CD4-positive, alpha-beta T cell treated with Interferon gamma for 1 hour (primary cell): ENCODE measurements around the gene RIPOR2.
A peak's percentile ranks its signal among the peaks of the same experiment; 100 is the strongest.
"Not testable (repeated sequence)": the region's sequence is repeated elsewhere in the genome, so short reads cannot be mapped to it uniquely, and the experiment has no call there.

ENCODE experiments used
- DNase-seq: peaks from one replicate; pipeline ENCODE4 v3.0.0-alpha.2; 2020

Gene RIPOR2

DNA sequence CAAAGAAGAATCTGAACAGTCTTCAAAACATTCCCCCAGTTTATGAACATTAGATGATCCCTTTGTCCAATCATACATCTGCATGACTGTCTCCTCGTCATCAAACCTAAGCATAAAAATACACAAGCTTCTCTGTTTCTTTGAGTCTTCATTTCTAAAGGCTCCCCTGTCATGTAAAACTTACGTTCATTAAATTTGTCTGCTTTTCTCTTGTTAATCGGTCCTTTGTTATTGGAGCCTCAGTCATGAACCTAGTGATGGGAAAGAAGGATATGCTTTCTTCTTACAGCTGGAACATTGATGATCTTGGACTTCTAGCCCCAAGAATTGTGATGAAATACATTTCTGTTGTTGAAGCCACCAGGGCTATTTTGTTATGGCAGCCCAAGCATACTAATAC lies 18.0 kb upstream of the RIPOR2 start:
- DNase-seq = no peak

DNA sequence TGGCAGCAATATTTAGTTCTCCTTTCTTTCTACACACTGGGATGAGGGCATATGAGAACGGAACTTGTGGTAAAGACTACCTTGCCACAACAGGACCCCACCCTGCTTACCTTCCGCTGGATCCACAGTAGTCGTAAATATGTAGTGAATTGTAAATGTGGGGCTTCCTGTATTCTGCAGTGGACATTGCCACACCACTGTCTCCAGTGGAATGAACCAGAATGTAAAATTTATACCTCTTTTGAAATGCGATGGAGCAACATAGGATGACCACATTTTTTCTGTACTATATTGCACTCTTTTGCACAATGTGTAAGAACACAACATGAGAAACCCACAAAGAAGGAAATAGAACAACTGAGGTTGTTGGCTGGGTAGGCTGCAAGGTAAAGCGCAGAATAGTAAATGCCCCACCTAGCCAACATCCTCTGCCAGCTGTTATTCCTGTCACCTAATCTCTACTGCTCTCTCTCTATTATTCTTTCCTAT lies 16.1 kb upstream of the RIPOR2 start:
- peak; percentile 71 for DNase-seq

DNA sequence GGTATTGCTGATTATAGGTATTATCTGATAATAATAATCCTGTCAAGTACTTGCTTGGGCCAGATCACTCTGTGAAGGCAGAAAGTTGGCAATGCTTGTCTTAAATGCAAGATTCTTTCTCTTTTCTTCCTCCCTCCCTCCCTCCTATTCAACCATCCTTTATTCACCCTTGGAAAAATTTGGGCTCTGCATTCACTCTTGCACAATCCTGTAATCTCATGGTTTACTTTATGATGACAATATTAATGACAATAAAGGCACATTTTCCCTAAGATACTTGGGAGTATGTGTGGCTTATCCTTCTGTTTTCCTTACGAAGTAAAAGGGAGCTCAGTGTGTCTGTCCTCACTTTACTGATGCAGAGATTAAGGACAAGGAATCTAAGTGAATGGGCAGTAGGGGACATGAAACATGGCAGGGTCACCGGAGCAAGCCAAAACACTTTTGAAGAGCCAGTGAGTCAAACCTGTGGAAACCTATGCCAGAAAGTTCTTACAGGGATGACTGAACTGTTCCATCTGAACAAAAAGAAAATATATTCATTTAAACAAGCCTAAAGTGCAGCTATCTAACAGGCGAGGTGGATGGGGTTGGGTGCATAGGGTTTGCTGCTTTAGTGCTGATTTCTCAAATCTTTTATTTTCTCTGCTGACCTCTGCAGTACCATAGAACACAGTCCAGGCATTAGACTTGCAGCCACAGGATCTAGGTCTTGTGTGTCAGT lies 14.6 kb upstream of the RIPOR2 start:
- no peak for DNase-seq

DNA sequence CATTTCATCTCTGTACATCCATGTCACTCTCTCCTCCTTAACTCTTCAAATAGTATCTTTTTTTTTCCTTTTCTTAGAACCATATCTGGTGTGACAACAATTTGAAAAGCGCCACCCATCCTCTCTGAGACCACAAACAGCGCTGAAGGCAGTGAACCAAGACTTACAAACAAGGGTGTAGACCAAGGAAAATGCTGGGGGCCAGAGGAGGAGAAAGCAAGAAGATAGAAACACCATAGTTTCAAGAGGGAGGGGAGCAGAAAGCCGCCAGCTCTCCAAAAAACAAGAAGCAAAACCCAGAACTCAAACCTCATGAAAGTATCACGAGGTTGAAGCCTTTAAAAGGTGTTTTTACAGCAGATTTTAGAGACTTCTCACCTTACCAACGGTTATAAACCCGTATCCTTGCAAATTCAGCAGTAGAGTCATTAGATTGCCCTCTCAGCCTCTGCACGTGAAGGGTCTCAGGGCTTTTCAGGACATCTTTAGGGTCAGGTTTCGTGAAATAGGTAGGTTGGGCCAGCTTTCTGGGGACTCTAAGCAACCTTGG lies 13.3 kb upstream of the RIPOR2 start:
- DNase-seq = peak; percentile 71

DNA sequence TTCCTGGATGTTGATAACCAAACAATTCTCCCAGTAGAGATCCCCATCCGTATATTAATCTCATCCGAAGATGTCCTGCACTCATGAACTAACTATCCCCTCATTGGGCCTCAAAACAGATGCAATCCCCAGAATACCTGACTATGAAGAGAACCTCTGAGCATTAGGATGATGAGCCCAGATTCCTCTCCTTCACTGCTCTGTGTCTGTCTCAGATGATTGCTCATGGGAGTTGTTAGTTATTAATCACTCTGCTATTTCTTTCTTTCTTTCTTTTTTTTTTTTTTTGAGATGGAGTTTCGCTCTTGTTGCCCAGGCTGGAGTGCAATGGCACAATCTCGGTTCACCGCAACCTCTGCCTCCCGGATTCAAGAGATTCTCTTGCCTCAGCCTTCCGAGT lies 12.5 kb upstream of the RIPOR2 start:
- DNase-seq = not testable (repeated sequence)

DNA sequence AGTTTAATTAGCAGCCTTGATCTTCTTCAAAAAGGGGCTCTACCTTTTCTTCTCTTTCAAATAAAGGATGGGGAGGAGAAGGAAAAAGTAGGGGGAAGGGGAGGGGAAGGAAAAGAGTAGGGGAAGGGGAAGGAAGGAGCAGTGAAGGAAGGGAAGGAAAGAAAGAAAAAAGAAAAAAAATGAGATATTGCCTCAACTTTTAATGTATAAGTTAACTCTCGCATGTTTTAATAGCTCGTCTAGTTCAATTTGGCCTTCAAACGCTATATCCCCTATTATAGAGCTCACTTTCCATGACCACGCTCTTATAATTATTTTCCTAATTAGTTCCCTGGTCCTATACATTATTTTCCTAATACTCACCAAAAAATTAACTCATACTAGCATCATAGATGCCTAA lies 11.9 kb upstream of the RIPOR2 start:
- DNase-seq = no peak

DNA sequence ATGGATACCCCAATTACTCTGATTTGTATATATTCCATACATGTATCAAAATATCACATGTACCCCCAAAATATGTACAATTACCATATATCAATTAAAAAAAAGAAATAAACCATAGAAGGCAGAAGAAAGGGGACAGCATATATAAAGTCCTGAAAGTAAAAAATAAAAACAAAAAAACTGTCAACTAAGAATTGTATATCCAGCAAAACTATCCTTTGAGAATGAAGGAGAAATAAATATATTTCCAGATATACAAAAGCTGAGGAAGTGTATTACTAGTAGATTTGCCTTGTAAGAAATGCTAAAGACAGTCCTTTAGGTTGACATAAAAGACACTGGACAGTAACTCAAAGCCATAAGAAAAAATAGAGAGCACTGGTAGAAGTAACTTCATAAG lies 9.3 kb upstream of the RIPOR2 start:
- DNase-seq = no peak

DNA sequence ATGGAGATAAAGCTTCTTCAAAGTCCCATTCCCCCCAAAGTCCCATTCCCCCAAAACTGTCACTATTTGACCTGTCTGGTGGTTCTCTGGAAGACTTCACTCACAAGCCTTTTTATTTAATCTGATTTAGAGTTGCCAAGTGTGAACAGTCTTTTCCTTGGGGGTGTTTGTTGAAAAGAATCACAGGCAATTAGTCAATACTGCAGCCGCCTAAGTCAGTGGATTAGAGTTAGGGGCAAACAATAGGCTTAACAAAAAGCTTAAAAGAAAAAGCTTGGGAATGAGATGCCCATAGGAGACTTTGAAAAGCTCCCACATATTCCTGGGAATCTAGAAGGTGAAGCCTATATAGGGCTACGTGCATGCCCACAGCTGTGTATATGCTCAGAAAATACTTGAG lies 8.0 kb upstream of the RIPOR2 start:
- no peak for DNase-seq

DNA sequence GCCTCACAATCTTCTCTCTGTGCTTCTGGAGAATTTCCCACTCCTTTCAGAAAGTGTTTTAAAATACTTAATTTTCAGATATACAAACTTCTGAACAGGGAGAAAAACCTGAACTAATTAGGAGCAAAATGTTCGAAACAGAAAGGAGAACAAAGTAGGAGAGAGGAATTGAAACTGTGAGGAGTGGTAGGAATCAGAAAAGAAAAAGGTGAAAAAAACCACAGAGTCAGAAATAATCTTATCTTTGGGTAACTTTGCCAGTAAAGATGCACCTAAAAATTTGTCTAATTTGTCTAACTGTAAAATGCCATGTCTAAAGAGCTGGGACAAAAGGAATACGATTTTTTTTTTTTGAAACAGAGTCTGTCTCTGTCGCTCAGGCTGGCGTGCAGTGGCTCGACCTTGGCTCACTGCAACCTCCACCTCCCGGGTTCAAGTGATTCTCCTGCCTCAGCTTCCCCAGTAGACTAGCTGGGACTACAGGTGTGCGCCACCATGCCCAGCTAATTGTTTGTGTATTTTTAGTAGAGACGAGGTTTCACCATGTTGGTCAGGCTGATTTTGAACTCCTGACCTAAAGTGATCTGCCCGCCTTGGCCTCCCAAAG lies 4.7 kb upstream of the RIPOR2 start:
- no peak for DNase-seq

DNA sequence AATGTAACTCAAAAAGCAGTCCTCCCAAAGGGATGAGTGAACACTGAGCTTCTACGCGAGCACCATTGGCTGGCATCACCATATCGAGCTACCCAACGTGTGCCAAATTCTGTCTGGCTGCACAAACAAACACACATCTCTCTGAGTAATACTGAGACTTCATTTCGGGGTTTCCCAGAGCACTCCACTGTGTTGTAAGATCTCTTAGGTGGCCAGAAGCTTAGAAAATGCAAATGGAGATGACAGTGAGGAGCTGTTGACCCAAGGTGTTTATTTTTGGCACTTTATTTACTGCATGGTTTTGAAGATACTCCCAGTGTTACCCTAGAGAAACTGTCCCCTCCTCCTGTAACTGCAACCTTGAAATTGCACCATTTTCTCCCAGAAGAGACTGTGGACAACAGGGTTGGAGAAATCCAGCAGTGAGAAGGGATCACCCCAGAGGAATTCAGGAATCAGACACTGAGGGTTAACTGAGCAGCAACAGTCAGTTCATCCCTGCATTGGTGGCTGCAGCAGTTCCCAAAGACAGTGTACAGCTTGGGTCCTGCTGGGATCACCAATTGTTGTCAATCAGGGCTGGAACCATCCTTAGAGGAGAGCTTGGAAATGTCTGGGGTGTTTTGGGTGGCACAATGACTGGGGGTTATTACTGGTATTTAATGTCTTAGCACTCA lies 1.0 kb upstream of the RIPOR2 start:
- DNase-seq = peak; percentile 68

DNA sequence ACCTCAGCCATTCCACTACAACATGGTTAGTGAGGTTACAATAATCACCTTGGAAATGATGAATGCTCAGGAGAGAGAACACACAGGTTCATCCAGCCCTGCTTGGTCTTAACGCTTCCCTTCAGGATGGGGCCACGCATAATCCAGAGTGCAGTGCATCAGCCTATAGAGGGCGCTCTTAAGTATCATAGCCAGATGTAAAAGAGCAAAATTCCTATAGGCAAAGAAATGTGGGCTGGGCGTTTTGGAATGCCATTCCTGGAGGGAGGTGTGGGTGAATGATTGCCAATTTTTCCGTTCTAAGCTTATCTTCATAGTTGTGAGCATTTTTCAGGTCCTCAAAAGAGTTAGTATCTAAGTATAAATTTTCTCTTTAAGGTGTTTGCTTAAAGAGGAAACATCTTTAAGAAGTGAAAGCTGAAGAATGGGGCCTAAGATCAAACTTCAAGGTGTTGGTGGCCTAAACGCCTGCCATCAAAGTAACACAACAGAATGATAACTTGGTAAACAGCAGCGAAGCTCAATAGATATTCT lies 1.8 kb downstream of the RIPOR2 start:
- DNase-seq = peak; percentile 38

DNA sequence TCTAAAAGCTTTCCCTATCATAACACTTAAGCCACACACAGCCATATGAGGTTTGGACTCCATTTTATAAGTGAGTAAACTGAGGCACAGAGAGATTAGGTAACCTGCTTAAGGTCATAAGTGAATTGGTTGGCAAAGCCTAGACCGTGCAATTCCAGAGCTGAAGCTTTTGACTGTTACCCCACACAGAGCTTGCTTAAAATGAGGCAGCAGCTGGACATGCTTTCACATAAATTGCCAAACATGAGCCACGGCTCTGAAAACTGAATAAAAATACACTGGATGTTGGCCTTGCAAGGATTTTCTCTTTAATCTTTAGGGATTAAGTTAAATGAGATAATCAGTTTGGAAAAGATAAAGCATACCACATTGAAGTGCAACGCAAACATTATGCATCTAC lies 2.5 kb downstream of the RIPOR2 start:
- DNase-seq = no peak

DNA sequence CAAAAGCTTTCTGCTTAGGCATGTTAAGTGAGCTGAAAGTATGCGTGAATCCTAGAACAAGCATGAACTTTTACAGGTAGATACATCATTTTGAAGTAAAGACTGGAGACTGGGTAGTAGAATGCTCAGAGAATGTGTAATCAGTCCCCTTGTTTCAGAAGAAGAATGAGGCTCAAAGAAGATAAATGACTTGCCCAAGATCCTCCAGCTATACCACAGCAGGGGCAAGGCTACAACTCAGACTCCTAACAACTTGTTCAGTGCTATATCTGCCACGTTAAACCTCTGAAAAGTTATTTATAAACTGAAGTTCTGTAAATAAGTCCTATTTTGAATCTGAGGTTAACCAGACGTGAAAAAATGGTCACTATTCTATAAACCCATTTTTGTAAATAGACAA lies 2.9 kb downstream of the RIPOR2 start:
- no peak for DNase-seq

DNA sequence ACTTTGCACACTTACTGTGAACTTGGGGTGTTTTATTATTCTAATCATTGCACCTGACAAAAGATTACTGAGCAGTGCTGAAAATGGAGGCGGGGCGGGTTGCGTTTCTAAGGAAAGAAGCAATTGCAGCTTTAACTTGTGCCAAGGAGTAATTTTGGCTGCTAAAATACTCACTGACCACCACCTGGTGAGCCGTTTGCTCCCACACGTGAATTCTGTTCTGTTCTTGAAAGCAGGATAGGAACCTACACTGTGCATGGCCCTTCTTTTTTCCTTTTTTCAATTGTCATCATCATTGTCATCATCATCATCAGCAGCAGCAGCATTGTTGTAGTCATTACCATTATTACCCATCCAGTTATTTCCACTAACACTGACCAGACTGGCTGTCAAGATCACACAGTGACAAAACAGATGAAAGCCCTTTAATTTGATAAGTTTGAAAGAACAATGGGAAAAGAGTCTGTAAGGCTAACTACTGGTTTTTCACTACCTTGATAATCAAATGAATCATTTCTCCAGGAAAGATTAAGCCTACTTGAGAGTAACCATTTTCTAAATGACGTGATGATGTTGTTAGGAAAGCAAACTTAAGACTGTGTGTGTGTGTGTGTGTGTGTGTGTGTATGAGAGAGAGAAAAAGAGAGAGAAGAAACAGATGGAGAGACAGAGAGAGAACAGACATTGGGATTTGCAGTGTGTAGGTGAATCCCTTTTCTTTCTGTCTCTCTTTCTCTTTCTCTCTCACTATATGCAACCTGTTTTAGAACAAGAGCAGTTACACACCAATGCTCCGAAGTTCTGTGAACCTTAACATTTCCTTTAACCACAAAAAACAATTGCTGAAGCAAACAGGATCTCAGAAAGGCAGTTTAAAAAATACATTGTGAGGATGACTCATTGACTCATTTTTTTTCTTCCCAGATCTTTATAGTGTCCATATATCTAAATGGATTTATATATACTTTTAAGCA lies 3.8 kb downstream of the RIPOR2 start:
- DNase-seq = no peak

DNA sequence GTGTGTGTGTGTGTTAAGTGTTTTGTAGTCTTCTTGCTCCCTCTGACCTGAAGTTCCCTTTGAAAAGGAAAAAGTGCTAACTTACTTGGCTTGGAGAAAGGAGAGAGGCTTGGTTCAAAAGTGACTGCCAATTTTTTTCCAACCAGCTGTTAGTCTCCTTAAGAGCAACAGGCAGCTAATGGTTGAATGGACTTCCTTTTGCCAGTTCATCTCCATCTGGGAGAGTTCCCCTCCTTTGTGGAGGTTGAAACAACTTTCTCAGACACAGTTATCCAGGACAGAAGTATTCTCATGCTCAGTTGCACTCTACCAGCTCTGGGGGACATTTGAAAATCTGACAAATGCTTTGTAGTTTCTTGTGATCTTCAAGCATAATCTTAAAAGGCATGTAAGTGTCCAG lies 4.5 kb downstream of the RIPOR2 start:
- no peak for DNase-seq

DNA sequence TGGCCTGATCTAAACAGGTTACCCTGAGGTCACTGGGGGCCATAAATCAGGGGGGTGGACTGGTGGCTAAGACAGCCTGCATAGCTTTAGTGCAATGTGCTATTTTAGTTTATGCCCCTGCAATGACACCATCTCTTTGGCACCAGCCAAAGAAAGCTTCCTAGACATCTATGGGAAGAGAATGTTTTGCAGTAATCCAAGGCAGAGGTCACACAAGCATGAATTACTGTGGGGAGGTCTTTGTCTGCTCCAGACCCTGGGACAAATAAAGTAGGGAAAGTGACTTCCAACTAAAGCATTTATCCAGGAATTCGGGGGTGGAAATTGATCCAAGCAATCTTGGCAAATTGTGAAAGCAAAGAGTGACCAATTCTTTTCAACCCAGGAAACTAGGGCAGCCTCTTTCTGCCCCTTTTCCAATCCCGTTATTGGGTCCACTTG lies 5.3 kb downstream of the RIPOR2 start:
- no peak for DNase-seq

DNA sequence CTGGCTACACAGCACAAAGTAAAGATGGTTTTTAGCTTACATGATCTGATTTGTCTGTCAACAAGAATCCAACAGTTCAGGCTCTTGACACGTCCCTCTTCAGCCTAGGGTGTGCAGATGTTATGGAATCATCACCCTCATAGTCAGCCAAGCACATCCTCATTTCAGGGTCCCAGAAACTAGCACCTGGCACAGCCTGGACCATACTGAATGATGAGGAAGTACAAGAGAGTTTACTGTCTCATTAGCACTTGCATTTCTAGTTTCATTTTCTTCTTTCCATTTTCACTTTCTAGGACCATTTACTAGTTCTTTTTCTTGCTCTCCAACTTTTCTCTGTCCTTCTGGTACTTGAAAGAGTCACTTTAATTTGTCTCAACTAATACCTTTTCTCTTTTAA lies 6.5 kb downstream of the RIPOR2 start:
- DNase-seq = no peak

DNA sequence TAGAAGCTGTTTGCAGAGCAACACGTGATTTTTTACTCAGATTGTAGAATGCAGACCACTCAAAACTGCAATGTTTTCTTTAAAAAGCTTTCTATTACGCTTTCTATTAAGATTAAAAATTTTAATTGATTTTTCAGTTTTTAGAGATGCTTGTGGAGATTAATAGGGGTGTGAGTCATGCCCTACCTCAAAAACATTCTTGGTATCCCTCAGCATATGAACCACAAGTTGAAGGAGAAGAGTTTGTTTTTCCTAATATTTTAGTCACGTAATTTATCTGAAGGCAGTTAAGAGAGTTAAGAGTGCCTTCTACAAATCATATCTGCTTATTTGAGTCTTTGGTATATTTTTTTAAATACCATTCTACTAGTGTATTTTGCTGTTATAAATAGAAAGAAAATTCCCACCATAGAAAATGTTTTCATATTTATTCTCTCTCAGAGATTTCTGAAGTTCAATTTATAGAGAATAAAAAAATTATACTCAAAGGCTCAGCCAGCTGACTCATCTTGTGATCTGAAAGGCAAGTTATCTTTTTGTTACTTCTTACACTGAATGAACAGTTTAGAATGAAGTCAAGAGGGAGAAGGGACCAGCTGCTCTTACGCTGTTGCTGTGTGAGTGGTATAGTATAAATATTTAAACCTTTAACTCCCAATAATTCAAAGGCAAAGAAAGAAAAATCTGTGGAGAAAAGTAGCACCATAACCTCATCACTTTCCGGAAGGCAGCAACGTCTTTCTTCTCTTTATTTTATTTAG lies 7.6 kb downstream of the RIPOR2 start:
- no peak for DNase-seq

DNA sequence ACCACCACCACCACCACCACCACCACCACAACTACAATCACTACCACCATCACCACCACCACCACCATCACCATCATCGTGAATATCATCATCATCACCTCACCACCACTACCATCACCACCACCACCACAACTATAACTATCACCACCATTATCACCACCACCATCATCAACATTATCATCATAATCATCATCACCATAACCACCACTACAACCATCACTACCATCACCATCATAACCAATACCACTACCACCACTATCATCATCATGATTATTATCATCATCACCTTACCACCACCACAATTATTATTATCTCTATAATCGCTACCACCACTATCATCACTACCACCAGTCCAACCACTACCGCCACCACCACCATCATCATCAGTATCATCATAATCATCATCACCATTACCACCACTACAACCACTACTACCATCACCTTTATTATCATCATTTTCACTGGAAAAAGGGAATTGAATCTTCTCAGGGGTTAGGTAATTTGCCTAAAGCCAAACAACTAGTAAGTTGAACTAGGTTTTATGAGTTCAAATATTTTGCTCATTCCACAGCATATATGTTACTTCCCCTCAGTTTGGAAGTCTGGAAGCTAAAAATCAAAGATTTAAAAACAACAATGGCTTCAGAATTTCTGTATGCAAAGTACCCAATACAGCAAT lies 8.3 kb downstream of the RIPOR2 start:
- no peak for DNase-seq

DNA sequence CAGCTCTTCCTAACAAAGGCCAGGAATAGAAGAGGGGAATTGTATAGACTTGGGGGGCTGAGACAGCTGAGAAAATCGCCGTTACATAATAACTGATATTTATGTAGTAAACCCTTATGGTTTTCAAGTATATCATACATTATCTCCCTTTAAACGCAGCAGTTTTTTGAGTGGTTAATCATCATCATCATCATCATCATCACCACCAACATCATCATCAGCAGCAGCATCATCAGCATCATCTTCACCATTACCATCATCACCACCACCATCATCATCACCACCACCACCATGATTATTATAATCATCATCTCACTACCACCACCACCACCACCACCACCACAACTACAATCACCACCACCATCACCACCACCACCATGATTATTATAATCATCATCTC lies 9.1 kb downstream of the RIPOR2 start:
- not testable (repeated sequence) for DNase-seq

DNA sequence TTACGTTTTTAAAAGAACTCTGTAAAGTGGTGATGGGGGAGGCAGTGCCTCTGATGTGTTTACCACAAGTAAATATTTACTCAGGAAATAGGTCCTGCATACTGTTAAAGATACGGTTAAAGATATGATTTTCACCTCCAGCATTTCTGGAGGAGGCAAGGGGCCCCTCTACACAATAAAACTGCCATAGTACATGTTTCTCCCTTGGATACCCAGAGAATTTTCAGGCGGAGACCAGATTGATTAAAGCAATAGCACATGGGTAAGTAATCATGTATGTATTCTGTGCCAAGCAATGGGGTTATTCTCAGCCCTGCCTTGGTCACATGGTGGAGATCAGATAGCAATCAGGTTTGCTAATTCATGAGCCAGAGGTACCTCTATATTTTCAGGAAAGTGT lies 9.6 kb downstream of the RIPOR2 start:
- no peak for DNase-seq
